Brain pericyte (primary cell): Measurements from ENCODE around the gene DZIP1L.
A peak's percentile ranks its signal among the peaks of the same experiment; 100 is the strongest.
"Not testable (repeated sequence)": the region's sequence is repeated elsewhere in the genome, so short reads cannot be mapped to it uniquely, and the experiment has no call there.

ENCODE experiments used
- DNase-seq: peaks from one replicate; pipeline ENCODE4 v3.0.0-alpha.2; 2012; ENCODE audit warnings: low read depth, low spot score

The DZIP1L gene

GRCh38 chr3:138114988-138115971 lies at the start of gene DZIP1L:
Gene DZIP1L (minus strand): TSS chr3:138115608. CDS start chr3:138103971, 11,637 bp downstream.
- DNase-seq: peak; percentile 21

GRCh38 chr3:138165061-138165460 lies 49.7 kb upstream of the DZIP1L start:
- DNase-seq: no peak

GRCh38 chr3:138157743-138158142 lies 42.3 kb upstream of the DZIP1L start:
- no peak for DNase-seq

GRCh38 chr3:138154534-138154933 lies 39.1 kb upstream of the DZIP1L start:
- DNase-seq: no peak

GRCh38 chr3:138148503-138148902 lies 33.1 kb upstream of the DZIP1L start:
- DNase-seq: no peak

- not testable (repeated sequence) for DNase-seq
Observed at GRCh38 chr3:138142181-138142580, 26.8 kb upstream of the DZIP1L start.

- no peak for DNase-seq
Observed at GRCh38 chr3:138140940-138141339, 25.5 kb upstream of the DZIP1L start.

- no peak for DNase-seq
Observed at GRCh38 chr3:138139691-138140090, 24.3 kb upstream of the DZIP1L start.

- DNase-seq: no peak
Observed at GRCh38 chr3:138137861-138138260, 22.5 kb upstream of the DZIP1L start.

GRCh38 chr3:138136201-138136600 lies 20.8 kb upstream of the DZIP1L start:
- DNase-seq: no peak

- no peak for DNase-seq
Observed at GRCh38 chr3:138135833-138136194, 20.4 kb upstream of the DZIP1L start.

- no peak for DNase-seq
Observed at GRCh38 chr3:138135146-138135832, 19.9 kb upstream of the DZIP1L start.

- no peak for DNase-seq
Observed at GRCh38 chr3:138132239-138132638, 16.8 kb upstream of the DZIP1L start, which contains the start of gene A4GNT. Gene A4GNT (minus strand): TSS chr3:138132390. CDS start chr3:138131256, 1,134 bp downstream.

GRCh38 chr3:138127636-138128365 lies 12.4 kb upstream of the DZIP1L start:
- no peak for DNase-seq

- no peak for DNase-seq
Observed at GRCh38 chr3:138125548-138126221, 10.3 kb upstream of the DZIP1L start.

GRCh38 chr3:138124706-138125355 lies 9.4 kb upstream of the DZIP1L start:
- DNase-seq: no peak

GRCh38 chr3:138124188-138124587 lies 8.8 kb upstream of the DZIP1L start:
- no peak for DNase-seq

GRCh38 chr3:138119423-138119766 lies 4.0 kb upstream of the DZIP1L start:
- DNase-seq: no peak

- peak; percentile 37 for DNase-seq
Observed at GRCh38 chr3:138118612-138119422, 3.4 kb upstream of the DZIP1L start.

GRCh38 chr3:138114431-138114918 lies 933 bp downstream of the DZIP1L start:
- no peak for DNase-seq
